Esophagus muscularis mucosa (tissue), 3 donors: ENCODE results near the gene ACP2.

Experiments
- CTCF ChIP-seq, 3 experiments: fragments of 200-600 bp in 2 of 3; fragments of 450-650 bp in 1 of 3; sonication (generic) in 2 of 3; IDR thresholded peaks; one replicate each; pipeline ENCODE4 v1.5.1; 2017 to 2019; ENCODE audit warnings: antibody characterized with exemption in 3 of 3, mild to moderate bottlenecking in 2 of 3, moderate library complexity in 1 of 3
- POLR2AphosphoS5 ChIP-seq, 2 donors: sonication (generic); formaldehyde crosslinking; IDR thresholded peaks; one replicate each; pipeline ENCODE4 v1.6.1; 2017; ENCODE audit warnings: antibody characterized with exemption in 2 of 2

- no peak for TF ChIP-seq POLR2AphosphoS5 (IDR thresholded peaks at IDR 0.05)
- TF ChIP-seq CTCF (IDR thresholded peaks at IDR 0.05), result no peak
These were observed 41.2 kb downstream of the ACP2 start for GRCh38 chr11:47207459-47207858.
